SK-N-SH (cell line): ENCODE data around the gene SLIT1. TPM values are rescaled to one million over a fixed set of nuclear protein-coding genes. Genes with fewer than 3 reads are reported as not detected.
A peak's percentile ranks its signal among the peaks of the same experiment; 100 is the strongest.

Experiments used
- CTCF ChIA-PET: fragments of 300-600, 350-600 bp; formaldehyde crosslinking; extraction: SDS; loops from one replicate; lab custom pipeline; 2021; lab: Yijun Ruan, JAX
- POLR2A ChIA-PET: fragments of 350-600 bp; sonication (Branson Sonifier 250); formaldehyde crosslinking; extraction: SDS; loops from one replicate; lab custom pipeline; 2020; ENCODE audit warnings: antibody characterized with exemption, inconsistent platforms; lab: Yijun Ruan, JAX
- DNase-seq: peaks from one replicate; pipeline ENCODE4 v3.0.0; 2012
- H2AFZ ChIP-seq: fragments of 200-600 bp; sonication (generic); 2 replicates; pipeline ENCODE4 v1.8.1; 2016; ENCODE audit warnings: antibody characterized with exemption, mild to moderate bottlenecking, low read depth
- H3F3A ChIP-seq: fragments of 200-600 bp; sonication (generic); replicated peaks from 2 replicates; pipeline ENCODE3; 2016; ENCODE audit warnings: antibody characterized with exemption, mild to moderate bottlenecking; ENCODE audit not compliant: insufficient read depth
- H3K27ac ChIP-seq, 2 experiments: fragments of 200-500 bp in 1 of 2; fragments of 200-600 bp in 1 of 2; sonication (Bioruptor generic) in 1 of 2; sonication (generic), shearing (Covaris generic) in 1 of 2; 2 replicates each; pipeline versions ENCODE4 v1.5.1 to v1.6.1; 2014 to 2016; ENCODE audit warnings: low read depth in 2 of 2, inconsistent platforms in 1 of 2, low read length in 1 of 2, mild to moderate bottlenecking in 1 of 2, mixed read lengths in 1 of 2
- H3K27me3 ChIP-seq: fragments of 200-600 bp; sonication (generic), shearing (Covaris generic); 2 replicates; pipeline ENCODE4 v1.6.1; 2016; ENCODE audit warnings: mixed run types; ENCODE audit not compliant: insufficient read depth
- H3K36me3 ChIP-seq, 2 experiments: fragments of 200-500 bp in 1 of 2; fragments of 200-600 bp in 1 of 2; sonication (Bioruptor generic) in 1 of 2; sonication (generic) in 1 of 2; replicated peaks in 1 of 2; 2 replicates each; pipeline versions ENCODE3 to v1.5.1; 2014 to 2016; ENCODE audit warnings: low read length in 1 of 2, mild to moderate bottlenecking in 1 of 2; ENCODE audit not compliant: insufficient read depth in 2 of 2, control insufficient read depth in 1 of 2
- H3K4me1 ChIP-seq, 2 experiments: fragments of 200-500 bp in 1 of 2; fragments of 200-600 bp in 1 of 2; sonication (Bioruptor generic) in 1 of 2; sonication (generic), shearing (Covaris generic) in 1 of 2; 2 replicates each; pipeline versions ENCODE4 v1.5.1 to v1.6.1; 2014 to 2016; ENCODE audit warnings: low read depth in 1 of 2, low read length in 1 of 2, mixed run types in 1 of 2; ENCODE audit not compliant: insufficient read depth in 2 of 2, control insufficient read depth in 1 of 2
- H3K4me2 ChIP-seq: fragments of 200-600 bp; sonication (generic), shearing (Covaris generic); 2 replicates; pipeline ENCODE4 v1.6.1; 2017; ENCODE audit warnings: mixed run types
- H3K4me3 ChIP-seq, 2 experiments: fragments of 200-500 bp in 1 of 2; fragments of 200-600 bp in 1 of 2; sonication (Bioruptor generic) in 1 of 2; sonication (generic), shearing (Covaris generic) in 1 of 2; 2 replicates each; pipeline versions ENCODE4 v1.5.1 to v1.8.1; 2014 to 2016; ENCODE audit warnings: low read depth in 2 of 2, inconsistent platforms in 1 of 2, low read length in 1 of 2, mild to moderate bottlenecking in 1 of 2, mixed read lengths in 1 of 2, moderate library complexity in 1 of 2
- H3K79me2 ChIP-seq: fragments of 200-600 bp; sonication (generic); 2 replicates; pipeline ENCODE4 v1.8.1; 2017; ENCODE audit warnings: mild to moderate bottlenecking; ENCODE audit not compliant: insufficient read depth
- H3K9ac ChIP-seq: fragments of 200-600 bp; sonication (generic); 2 replicates; pipeline ENCODE4 v1.6.1; 2017; ENCODE audit warnings: mixed run types
- H3K9me2 ChIP-seq: fragments of 200-600 bp; sonication (generic); 2 replicates; pipeline ENCODE4 v1.6.1; 2017; ENCODE audit warnings: mixed run types
- H3K9me3 ChIP-seq: fragments of 200-600 bp; sonication (generic); 2 replicates; pipeline ENCODE4 v1.6.1; 2017; ENCODE audit warnings: mixed run types, mild to moderate bottlenecking, moderate library complexity
- H4K20me1 ChIP-seq: fragments of 200-600 bp; sonication (generic); 2 replicates; pipeline ENCODE4 v1.6.1; 2017; ENCODE audit warnings: mild to moderate bottlenecking, mixed run types; ENCODE audit not compliant: insufficient read depth
- CHD2 ChIP-seq: fragments of 150-350 bp; IDR thresholded peaks from 2 replicates; pipeline ENCODE4 v1.6.1; 2018; ENCODE audit warnings: low read length; ENCODE audit not compliant: partially characterized antibody
- ELF1 ChIP-seq: IDR thresholded peaks from 2 replicates; pipeline ENCODE4 v1.4.0; 2012
- FOXJ3 ChIP-seq: sonication (generic); formaldehyde crosslinking; IDR thresholded peaks from 2 replicates; pipeline ENCODE4 v1.5.1; 2020; ENCODE audit warnings: mild to moderate bottlenecking, missing genetic modification reagents
- FOXM1 ChIP-seq: IDR thresholded peaks from 2 replicates; pipeline ENCODE4 v1.4.0; 2012; ENCODE audit warnings: low read depth, mild to moderate bottlenecking
- GABPA ChIP-seq: IDR thresholded peaks from 2 replicates; pipeline ENCODE4 v1.4.0; 2012; ENCODE audit warnings: low read depth, mild to moderate bottlenecking
- MEF2A ChIP-seq: IDR thresholded peaks from 2 replicates; pipeline ENCODE4 v1.4.0; 2012; ENCODE audit warnings: low read depth, borderline replicate concordance
- NFIC ChIP-seq: IDR thresholded peaks from 2 replicates; pipeline ENCODE4 v1.4.0; 2012; ENCODE audit warnings: borderline replicate concordance
- RAD21 ChIP-seq: IDR thresholded peaks from 2 replicates; pipeline ENCODE4 v1.6.1; 2012; ENCODE audit warnings: mild to moderate bottlenecking, low read length
- RFX5 ChIP-seq: IDR thresholded peaks from 2 replicates; pipeline ENCODE4 v1.6.1; 2012; ENCODE audit warnings: mild to moderate bottlenecking, improper control_type of control experiment, low read length
- SMC3 ChIP-seq: IDR thresholded peaks from 2 replicates; pipeline ENCODE4 v1.6.1; 2012; ENCODE audit warnings: low read depth, low read length, improper control_type of control experiment
- TCF12 ChIP-seq: IDR thresholded peaks from 2 replicates; pipeline ENCODE4 v1.4.0; 2012
- YY1 ChIP-seq: IDR thresholded peaks from 2 replicates; pipeline ENCODE4 v1.4.0; 2012; ENCODE audit warnings: low read depth, mild to moderate bottlenecking
- WGBS: methylation state at CpG from one replicate; pipeline ENCODE4 v1.1.6; 2017; ENCODE audit warnings: low lambda C conversion rate; 5-methylcytosine and 5-hydroxymethylcytosine counted together
- polyA plus RNA-seq, 3 experiments: library from polyadenylated mRNA; depleted of rRNA; stranded (reverse); fragments of >200 nt; gene quantifications; 2 replicates each; pipeline ENCODE4 v1.2.3, GENCODE V29; 2012
- TF ChIP-seq, protein P1 (sequence below): IDR thresholded peaks from 2 replicates; pipeline ENCODE4; 2012
- TF ChIP-seq, protein P2 (sequence below): IDR thresholded peaks from 2 replicates; pipeline ENCODE4 v1.4.0; 2012; ENCODE audit warnings: low read depth, borderline replicate concordance
- TF ChIP-seq, protein P3 (sequence below): fragments of 200-600 bp; sonication (generic); IDR thresholded peaks from 2 replicates; pipeline ENCODE4 v1.6.1; 2017; ENCODE audit warnings: antibody characterized with exemption, mild to moderate bottlenecking, moderate library complexity

SLIT1 gene
- polyA plus RNA-seq, 1 of the 3 experiments (the other 2 are of a cell fraction): 0.05 TPM

DNA sequence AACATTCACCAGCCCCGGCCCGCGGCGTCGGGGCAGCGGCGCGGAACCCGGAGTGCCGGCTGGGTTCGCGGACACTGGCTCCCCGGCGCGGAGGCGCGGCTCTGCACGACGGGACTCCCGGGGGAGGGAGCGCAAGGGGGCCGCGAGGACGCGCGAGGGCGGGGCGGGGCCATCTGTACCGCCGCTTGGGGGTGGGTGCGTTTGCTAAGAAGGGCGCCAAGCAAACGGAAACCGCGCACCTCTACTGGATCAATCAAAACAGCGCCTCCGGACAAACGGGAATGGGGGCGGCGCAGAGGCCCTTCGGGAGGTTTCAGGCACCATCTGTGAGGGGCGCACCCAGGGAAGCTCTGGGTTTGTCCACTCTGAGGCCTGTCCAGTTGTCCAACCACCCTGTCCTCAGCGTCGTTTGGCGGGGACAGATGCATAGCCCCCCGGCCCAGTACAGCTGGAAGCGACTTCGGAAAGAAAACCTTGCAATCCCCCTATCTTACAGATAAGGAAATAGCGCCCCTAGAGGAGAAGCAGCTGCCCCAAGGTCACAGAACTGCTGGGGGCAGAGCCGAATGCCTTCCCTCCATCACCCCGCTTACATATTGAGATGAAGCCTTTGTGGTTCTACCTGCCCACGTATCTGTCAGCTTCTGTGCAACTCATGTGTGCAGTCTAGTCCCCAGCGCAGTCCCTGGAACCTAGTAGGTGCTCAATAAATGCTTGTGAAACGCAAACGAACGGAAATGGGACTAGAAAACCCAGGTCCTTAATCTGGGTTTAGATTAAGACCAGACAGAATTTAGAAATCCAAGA lies 10.7 kb upstream of the SLIT1 start:
- Histone ChIP-seq H3K4me3 (peak overlapping the region; percentile 51 to 64), H3K79me2 (no peaks in the 10 kb centered on the region), H4K20me1 (no peaks in the 10 kb centered on the region), H3K27ac (no peak overlapping the region), H3K9ac (no peak overlapping the region), H3K36me3 (no peaks in the 10 kb centered on the region), H3K4me1 (peaks cover 0 to 5% of the 10 kb centered on the region in 2 experiments; a peak in 1 of 4 replicates), H3K27me3 (peaks cover 10% of the 10 kb centered on the region), H3K9me3 (no peaks in the 10 kb centered on the region), H3F3A (no peaks in the 10 kb centered on the region), H3K4me2 (peak overlapping the region; percentile 88), H3K9me2 (no peaks in the 10 kb centered on the region), H2AFZ (peak overlapping the region; percentile 94)
- POLR2A ChIA-PET: interaction anchor here (1.1 kb wide), 2 partner anchors 11 to 124 kb away, joined by 3 to 4 read pairs; partner anchors contain the start of gene SLIT1
- 47% methylated on average over 14 of the region's 56 CpGs for WGBS
- DNase-seq: peak; percentile 90
- CTCF ChIA-PET: interaction anchor here (0.8 to 27.2 kb wide), 29 partner anchors 15 to 159 kb away, joined by 3 to 894 read pairs (median 5); partner anchors contain the start of gene SLIT1
- TF ChIP-seq MEF2A (no peak), NFIC (no peak), ELF1 (no peak), RFX5 (no peak), RAD21 (peak; percentile 64), CHD2 (no peak), SMC3 (peak; percentile 22; the same call in 1 of the 2 replicates), TCF12 (no peak), FOXM1 (no peak), GABPA (no peak), FOXJ3 (CRISPR knock-in tag) (no peak), YY1 (no peak)
- TF ChIP-seq, protein P1, sequence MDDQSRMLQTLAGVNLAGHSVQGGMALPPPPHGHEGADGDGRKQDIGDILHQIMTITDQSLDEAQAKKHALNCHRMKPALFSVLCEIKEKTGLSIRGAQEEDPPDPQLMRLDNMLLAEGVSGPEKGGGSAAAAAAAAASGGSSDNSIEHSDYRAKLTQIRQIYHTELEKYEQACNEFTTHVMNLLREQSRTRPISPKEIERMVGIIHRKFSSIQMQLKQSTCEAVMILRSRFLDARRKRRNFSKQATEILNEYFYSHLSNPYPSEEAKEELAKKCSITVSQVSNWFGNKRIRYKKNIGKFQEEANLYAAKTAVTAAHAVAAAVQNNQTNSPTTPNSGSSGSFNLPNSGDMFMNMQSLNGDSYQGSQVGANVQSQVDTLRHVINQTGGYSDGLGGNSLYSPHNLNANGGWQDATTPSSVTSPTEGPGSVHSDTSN: no peak
- TF ChIP-seq, protein P2, sequence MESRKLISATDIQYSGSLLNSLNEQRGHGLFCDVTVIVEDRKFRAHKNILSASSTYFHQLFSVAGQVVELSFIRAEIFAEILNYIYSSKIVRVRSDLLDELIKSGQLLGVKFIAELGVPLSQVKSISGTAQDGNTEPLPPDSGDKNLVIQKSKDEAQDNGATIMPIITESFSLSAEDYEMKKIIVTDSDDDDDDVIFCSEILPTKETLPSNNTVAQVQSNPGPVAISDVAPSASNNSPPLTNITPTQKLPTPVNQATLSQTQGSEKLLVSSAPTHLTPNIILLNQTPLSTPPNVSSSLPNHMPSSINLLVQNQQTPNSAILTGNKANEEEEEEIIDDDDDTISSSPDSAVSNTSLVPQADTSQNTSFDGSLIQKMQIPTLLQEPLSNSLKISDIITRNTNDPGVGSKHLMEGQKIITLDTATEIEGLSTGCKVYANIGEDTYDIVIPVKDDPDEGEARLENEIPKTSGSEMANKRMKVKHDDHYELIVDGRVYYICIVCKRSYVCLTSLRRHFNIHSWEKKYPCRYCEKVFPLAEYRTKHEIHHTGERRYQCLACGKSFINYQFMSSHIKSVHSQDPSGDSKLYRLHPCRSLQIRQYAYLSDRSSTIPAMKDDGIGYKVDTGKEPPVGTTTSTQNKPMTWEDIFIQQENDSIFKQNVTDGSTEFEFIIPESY: no peak
- TF ChIP-seq, protein P3, sequence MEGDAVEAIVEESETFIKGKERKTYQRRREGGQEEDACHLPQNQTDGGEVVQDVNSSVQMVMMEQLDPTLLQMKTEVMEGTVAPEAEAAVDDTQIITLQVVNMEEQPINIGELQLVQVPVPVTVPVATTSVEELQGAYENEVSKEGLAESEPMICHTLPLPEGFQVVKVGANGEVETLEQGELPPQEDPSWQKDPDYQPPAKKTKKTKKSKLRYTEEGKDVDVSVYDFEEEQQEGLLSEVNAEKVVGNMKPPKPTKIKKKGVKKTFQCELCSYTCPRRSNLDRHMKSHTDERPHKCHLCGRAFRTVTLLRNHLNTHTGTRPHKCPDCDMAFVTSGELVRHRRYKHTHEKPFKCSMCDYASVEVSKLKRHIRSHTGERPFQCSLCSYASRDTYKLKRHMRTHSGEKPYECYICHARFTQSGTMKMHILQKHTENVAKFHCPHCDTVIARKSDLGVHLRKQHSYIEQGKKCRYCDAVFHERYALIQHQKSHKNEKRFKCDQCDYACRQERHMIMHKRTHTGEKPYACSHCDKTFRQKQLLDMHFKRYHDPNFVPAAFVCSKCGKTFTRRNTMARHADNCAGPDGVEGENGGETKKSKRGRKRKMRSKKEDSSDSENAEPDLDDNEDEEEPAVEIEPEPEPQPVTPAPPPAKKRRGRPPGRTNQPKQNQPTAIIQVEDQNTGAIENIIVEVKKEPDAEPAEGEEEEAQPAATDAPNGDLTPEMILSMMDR: peak; percentile 79
